IPS-15b (cell line): ENCODE results near the gene RHBDF1.
"Not testable (repeated sequence)": the region's sequence is repeated elsewhere in the genome, so short reads cannot be mapped to it uniquely, and the experiment has no call there.

ENCODE experiments used
- H3K27me3 ChIP-seq: one replicate; pipeline ENCODE4 v1.6.1; 2013; ENCODE audit warnings: low read length; ENCODE audit not compliant: control insufficient read depth, insufficient read depth
- H3K36me3 ChIP-seq: one replicate; pipeline ENCODE4 v1.6.1; 2013; ENCODE audit warnings: low read length; ENCODE audit not compliant: control insufficient read depth, insufficient read depth
- H3K4me1 ChIP-seq: one replicate; pipeline ENCODE4 v1.6.1; 2013; ENCODE audit warnings: mild to moderate bottlenecking, low read length; ENCODE audit not compliant: control insufficient read depth, insufficient read depth
- H3K4me3 ChIP-seq: one replicate; pipeline ENCODE4 v1.5.1; 2013; ENCODE audit warnings: low read depth, low read length
- H3K9ac ChIP-seq: one replicate; pipeline ENCODE4 v1.6.1; 2013; ENCODE audit warnings: low read depth, mild to moderate bottlenecking, low read length
- H3K9me3 ChIP-seq: one replicate; pipeline ENCODE4 v1.6.1; 2013; ENCODE audit warnings: mild to moderate bottlenecking, low read length; ENCODE audit not compliant: control insufficient read depth, insufficient read depth

RHBDF1 gene

DNA sequence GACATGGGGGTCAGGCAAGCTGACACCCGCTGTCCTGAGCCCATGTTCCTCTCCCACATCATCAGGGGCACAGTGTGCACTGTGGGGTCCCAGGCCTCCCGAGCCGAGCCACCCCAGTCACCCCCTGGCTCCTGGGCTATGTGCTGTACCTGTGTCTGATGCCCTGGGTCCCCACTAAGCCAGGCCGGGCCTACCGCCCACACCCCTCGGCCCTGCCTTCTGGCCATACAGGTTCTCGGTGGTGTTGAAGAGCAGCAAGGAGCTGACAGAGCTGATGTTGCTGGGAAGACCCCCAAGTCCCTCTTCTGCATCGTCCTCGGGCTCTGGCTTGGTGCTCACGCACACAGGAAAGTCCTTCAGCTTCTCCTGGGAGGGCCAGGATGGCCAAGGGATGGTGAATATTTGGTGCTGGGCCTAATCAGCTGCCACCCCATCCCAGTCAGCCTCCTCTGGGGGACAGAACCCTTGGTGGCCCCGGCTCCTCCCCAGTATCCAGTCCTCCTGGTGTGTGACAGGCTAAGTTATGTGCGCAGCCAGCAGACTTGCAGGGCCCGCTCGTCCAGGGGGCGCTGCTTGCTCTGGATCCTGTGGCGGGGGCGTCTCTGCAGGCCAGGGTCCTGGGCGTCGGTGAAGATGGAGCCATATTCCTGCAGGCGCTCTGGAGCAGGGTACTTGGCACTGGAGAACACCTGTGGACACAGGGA lies 55.2 kb downstream of the RHBDF1 start:
- not testable (repeated sequence) for H3K9me3 ChIP-seq, H3K4me1 ChIP-seq, H3K4me3 ChIP-seq, H3K27me3 ChIP-seq, H3K36me3 ChIP-seq, H3K9ac ChIP-seq

DNA sequence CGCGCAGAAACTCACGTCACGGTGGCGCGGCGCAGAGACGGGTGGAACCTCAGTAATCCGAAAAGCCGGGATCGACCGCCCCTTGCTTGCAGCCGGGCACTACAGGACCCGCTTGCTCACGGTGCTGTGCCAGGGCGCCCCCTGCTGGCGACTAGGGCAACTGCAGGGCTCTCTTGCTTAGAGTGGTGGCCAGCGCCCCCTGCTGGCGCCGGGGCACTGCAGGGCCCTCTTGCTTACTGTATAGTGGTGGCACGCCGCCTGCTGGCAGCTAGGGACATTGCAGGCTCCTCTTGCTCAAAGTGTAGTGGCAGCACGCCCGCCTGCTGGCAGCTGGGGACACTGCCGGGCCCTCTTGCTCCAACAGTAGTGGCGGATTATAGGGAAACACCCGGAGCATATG lies 61.7 kb downstream of the RHBDF1 start:
- not testable (repeated sequence) for H3K27me3 ChIP-seq, H3K9me3 ChIP-seq, H3K9ac ChIP-seq, H3K4me3 ChIP-seq, H3K4me1 ChIP-seq, H3K36me3 ChIP-seq

DNA sequence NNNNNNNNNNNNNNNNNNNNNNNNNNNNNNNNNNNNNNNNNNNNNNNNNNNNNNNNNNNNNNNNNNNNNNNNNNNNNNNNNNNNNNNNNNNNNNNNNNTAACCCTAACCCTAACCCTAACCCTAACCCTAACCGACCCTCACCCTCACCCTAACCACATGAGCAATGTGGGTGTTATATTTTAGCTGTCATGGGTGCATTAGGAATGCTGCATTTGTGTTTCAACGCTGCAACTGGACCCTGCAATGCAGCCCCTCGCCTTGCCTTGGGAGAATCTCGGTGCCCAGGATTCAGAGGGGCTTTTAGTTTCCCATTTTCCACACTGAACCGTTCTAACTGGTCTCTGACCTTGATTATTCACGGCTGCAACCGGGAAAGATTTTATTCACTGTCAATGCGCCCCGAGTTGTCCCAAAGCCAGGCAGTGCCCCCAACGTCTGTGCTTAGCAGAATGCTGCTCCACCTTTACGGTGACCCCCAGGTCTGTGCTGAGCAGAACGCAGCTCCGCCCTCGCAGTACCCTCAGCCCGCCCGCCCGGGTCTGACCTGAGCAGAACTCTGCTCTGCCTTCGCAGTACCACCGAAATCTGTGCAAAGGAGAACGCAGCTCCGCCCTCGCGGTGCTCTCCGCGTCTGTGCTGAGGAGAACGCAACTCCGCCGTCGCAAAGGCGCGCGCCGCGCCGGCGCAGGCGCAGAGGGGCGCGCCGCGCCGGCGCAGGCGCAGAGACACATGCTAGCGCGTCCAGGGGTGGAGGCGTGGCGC lies 62.3 kb downstream of the RHBDF1 start:
- Histone ChIP-seq H3K4me3 (no peak overlapping the region), H3K9ac (no peak overlapping the region), H3K36me3 (no peaks in the 10 kb centered on the region), H3K27me3 (no peaks in the 10 kb centered on the region), H3K4me1 (no peaks in the 10 kb centered on the region), H3K9me3 (no peaks in the 10 kb centered on the region)
